K562 (cell line): ENCODE results near the gene TMEM203. TPM values are rescaled to one million over a fixed set of nuclear protein-coding genes. Genes with fewer than 3 reads are reported as not detected.

ENCODE experiments used
- CAMTA2 ChIP-seq: fragments of 250-450 bp; sonication (Bioruptor Pico); conservative IDR thresholded peaks from 2 replicates; pipeline ENCODE4 v1.5.1; 2022
- CBFB ChIP-seq: sonication (generic); formaldehyde crosslinking; IDR thresholded peaks from 2 replicates; pipeline ENCODE4 v1.4.0; 2020; ENCODE audit warnings: mild to moderate bottlenecking, missing genetic modification reagents
- CCNT2 ChIP-seq: IDR thresholded peaks from 2 replicates; pipeline ENCODE4 v1.6.1; 2011; ENCODE audit warnings: borderline replicate concordance, low read depth, mild to moderate bottlenecking, moderate library complexity, mixed read lengths, low read length; ENCODE audit not compliant: insufficient read length; ENCODE audit errors: extremely low read depth
- ESRRA ChIP-seq: fragments of 450-650 bp; IDR thresholded peaks from 2 replicates; pipeline ENCODE4 v1.6.1; 2014; ENCODE audit warnings: low read depth, mild to moderate bottlenecking, moderate library complexity, borderline replicate concordance
- GTF2E2 ChIP-seq: fragments of 200-800 bp; sonication (Bioruptor generic); IDR thresholded peaks from 2 replicates; pipeline ENCODE4 v1.6.1; 2016; ENCODE audit warnings: missing genetic modification characterization, missing compliant biosample characterization
- HDAC2 ChIP-seq: fragments of 450-650 bp; IDR thresholded peaks from 2 replicates; pipeline ENCODE4 v1.6.1; 2016; ENCODE audit warnings: mild to moderate bottlenecking
- HDGF ChIP-seq: fragments of 450-650 bp; IDR thresholded peaks from 2 replicates; pipeline ENCODE4 v1.6.1; 2016
- JUND ChIP-seq, 2 experiments: IDR thresholded peaks; 2 replicates in 1 of 2; 3 replicates in 1 of 2; pipeline ENCODE4 v1.6.1; 2011; ENCODE audit warnings: borderline replicate concordance in 2 of 2, low read depth in 2 of 2, low read length in 2 of 2, improper control_type of control experiment in 1 of 2, missing biosample characterization in 1 of 2, missing genetic modification characterization in 1 of 2, missing genetic modification reagents in 1 of 2
- MYBL2 ChIP-seq, 2 experiments: fragments of 450-650 bp in 1 of 2; sonication (generic) in 1 of 2; formaldehyde crosslinking in 1 of 2; IDR thresholded peaks; 2 replicates each; pipeline versions ENCODE4 v1.6.1 to v1.8.1; 2017 to 2022; ENCODE audit warnings: borderline replicate concordance in 1 of 2, inconsistent platforms in 1 of 2, low read depth in 1 of 2, mild to moderate bottlenecking in 1 of 2, missing genetic modification reagents in 1 of 2, moderate library complexity in 1 of 2
- POU5F1 ChIP-seq: fragments of 150-350 bp; IDR thresholded peaks from 2 replicates; pipeline ENCODE4 v1.6.1; 2014; ENCODE audit warnings: borderline replicate concordance, low read length, low read depth, mild to moderate bottlenecking; ENCODE audit not compliant: partially characterized antibody
- SMAD4 ChIP-seq: fragments of 250-450 bp; sonication (Bioruptor Pico); conservative IDR thresholded peaks from 2 replicates; pipeline ENCODE4 v1.8.0; 2021; ENCODE audit warnings: inconsistent platforms, mild to moderate bottlenecking, moderate library complexity
- WHSC1 ChIP-seq: IDR thresholded peaks from one replicate; pipeline ENCODE4 v1.6.1; 2012; ENCODE audit warnings: low read length, control low read depth, inconsistent platforms
- ZNF23 ChIP-seq: fragments of 250-450 bp; sonication (Bioruptor Pico); IDR thresholded peaks from 2 replicates; pipeline ENCODE4 v1.4.0; 2020; ENCODE audit warnings: mild to moderate bottlenecking
- ZNF41 ChIP-seq: fragments of 250-450 bp; sonication (Bioruptor Pico); conservative IDR thresholded peaks from 2 replicates; pipeline ENCODE4 v1.4.0; 2020; ENCODE audit warnings: mild to moderate bottlenecking
- ZNF76 ChIP-seq: fragments of 250-450 bp; sonication (Bioruptor Pico); IDR thresholded peaks from 2 replicates; pipeline ENCODE4 v1.4.0; 2020; ENCODE audit warnings: mild to moderate bottlenecking, moderate library complexity, borderline replicate concordance
- ZNF77 ChIP-seq: fragments of 250-450 bp; sonication (Bioruptor Pico); IDR thresholded peaks from 2 replicates; pipeline ENCODE4 v1.5.0; 2020
- polyA plus RNA-seq, 8 experiments: library from polyadenylated mRNA; depleted of rRNA in 4 of 8; stranded (reverse) in 5 of 8; unstranded in 3 of 8; fragments of >200 nt; fragmentation: Nextera tagmentation in 2 of 8; fragmentation: Illumina TruSeq in 1 of 8; extraction: Ambion mirVana in 2 of 8; extraction: Trizol in 1 of 8; gene quantifications; 2 replicates each; pipeline versions ENCODE4 v1.2.1 to v1.2.3, GENCODE V29; 2011 to 2014; ENCODE audit warnings: inconsistent platforms in 1 of 8, missing spikeins in 1 of 8
- total RNA-seq, 7 experiments: library from RNA; depleted of rRNA in 6 of 7; stranded (reverse); fragments of >200 nt in 6 of 7; fragmentation: Illumina TruSeq in 2 of 7; extraction: Trizol in 2 of 7; gene quantifications; 2 replicates each; pipeline versions ENCODE4 v1.2.1 to v1.2.3, GENCODE V29; 2011 to 2021; ENCODE audit warnings: low replicate concordance in 1 of 7
- TF ChIP-seq, protein P1 (sequence below): sonication (generic); formaldehyde crosslinking; IDR thresholded peaks from 2 replicates; pipeline ENCODE4 v1.8.0; 2022; ENCODE audit warnings: mild to moderate bottlenecking, missing genetic modification reagents
- TF ChIP-seq, protein P2 (sequence below): fragments of 250-450 bp; sonication (Bioruptor Pico); IDR thresholded peaks from 2 replicates; pipeline ENCODE4 v1.4.0; 2020; ENCODE audit warnings: mild to moderate bottlenecking, moderate library complexity

The TMEM203 gene
- total and polyA plus RNA-seq, 9 of the 15 experiments (the other 6 are each of a cell fraction or from before 2014, with no cell fraction given), result 8.8 to 59.5 (median 37.6) TPM

DNA sequence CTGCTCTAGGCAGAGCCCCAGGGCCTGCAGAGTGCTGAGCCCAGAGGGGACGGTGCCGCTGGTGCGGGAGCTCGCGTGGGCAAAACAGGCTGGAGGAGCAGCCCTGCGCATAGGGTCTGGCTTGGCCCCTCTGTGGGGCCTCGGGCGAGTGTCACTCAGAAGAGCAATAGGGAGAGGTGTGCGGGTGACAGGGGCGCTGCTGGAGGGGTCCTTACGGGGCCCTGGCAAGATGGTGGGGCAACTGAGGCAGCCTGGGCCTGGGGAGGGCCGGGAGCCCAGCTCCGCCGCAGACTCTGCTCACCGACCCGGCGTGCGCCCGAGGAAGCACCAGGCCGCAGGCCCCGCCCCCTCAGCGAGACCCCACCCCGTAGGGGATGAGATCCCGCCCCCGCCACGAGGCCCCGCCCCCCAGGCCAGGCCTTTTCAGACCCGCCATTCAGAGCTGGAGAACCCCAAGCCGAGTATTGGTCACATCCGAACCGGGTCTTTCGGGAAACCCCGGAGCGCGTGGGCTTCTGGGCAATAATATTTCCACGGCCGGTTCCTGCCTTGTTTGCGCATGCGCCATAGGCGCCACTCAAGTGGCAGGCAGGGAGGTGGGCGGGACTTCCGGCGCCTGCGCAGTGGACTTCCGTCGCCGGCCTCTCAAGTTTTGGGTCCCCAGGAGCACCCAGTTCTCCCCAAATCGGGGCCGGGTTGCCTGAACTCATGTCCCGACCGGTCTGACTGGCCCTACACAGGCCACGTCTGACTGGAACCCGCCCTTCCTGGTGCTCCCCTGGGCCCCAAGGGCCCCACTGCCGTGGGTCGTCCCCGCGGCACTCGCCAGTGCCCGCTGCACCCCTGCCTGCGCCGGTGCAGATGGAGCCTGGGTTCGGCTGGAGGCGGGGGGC lies 17.9 kb upstream of the TMEM203 start (continued):
- TF ChIP-seq, protein P1, sequence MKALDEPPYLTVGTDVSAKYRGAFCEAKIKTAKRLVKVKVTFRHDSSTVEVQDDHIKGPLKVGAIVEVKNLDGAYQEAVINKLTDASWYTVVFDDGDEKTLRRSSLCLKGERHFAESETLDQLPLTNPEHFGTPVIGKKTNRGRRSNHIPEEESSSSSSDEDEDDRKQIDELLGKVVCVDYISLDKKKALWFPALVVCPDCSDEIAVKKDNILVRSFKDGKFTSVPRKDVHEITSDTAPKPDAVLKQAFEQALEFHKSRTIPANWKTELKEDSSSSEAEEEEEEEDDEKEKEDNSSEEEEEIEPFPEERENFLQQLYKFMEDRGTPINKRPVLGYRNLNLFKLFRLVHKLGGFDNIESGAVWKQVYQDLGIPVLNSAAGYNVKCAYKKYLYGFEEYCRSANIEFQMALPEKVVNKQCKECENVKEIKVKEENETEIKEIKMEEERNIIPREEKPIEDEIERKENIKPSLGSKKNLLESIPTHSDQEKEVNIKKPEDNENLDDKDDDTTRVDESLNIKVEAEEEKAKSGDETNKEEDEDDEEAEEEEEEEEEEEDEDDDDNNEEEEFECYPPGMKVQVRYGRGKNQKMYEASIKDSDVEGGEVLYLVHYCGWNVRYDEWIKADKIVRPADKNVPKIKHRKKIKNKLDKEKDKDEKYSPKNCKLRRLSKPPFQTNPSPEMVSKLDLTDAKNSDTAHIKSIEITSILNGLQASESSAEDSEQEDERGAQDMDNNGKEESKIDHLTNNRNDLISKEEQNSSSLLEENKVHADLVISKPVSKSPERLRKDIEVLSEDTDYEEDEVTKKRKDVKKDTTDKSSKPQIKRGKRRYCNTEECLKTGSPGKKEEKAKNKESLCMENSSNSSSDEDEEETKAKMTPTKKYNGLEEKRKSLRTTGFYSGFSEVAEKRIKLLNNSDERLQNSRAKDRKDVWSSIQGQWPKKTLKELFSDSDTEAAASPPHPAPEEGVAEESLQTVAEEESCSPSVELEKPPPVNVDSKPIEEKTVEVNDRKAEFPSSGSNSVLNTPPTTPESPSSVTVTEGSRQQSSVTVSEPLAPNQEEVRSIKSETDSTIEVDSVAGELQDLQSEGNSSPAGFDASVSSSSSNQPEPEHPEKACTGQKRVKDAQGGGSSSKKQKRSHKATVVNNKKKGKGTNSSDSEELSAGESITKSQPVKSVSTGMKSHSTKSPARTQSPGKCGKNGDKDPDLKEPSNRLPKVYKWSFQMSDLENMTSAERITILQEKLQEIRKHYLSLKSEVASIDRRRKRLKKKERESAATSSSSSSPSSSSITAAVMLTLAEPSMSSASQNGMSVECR (CRISPR knock-in tag), result no peak
- TF ChIP-seq ESRRA (no peak; the same call in 1 of the 2 replicates), ZNF77 (no peak), ZNF23 (CRISPR knock-in tag) (no peak), GTF2E2 (tag) (peak; percentile 75; the same call in 1 of the 2 replicates), JUND (IDR thresholded peaks at IDR 0.05; ENCODE audit: borderline replicate concordance, low read depth, low read length) (peak; percentile 45; the same call in 1 of the 2 replicates), JUND (tag; IDR thresholded peaks at IDR 0.05; ENCODE audit: borderline replicate concordance, low read depth, low read length) (no peak; the same call in 2 of the 3 replicates), CCNT2 (no peak), POU5F1 (no peak), CBFB (CRISPR knock-in tag) (no peak), ZNF76 (no peak), HDGF (0 out of 2 replicates have a peak, but pooled peaks have one; percentile 56), MYBL2 (IDR thresholded peaks at IDR 0.05; ENCODE audit: low read depth) (no peak), MYBL2 (CRISPR knock-in tag; IDR thresholded peaks at IDR 0.05; ENCODE audit: borderline replicate concordance) (no peak), ZNF41 (CRISPR knock-in tag) (no peak), WHSC1 (no peak), CAMTA2 (CRISPR knock-in tag) (no peak), SMAD4 (CRISPR knock-in tag) (no peak; the same call in 1 of the 2 replicates), HDAC2 (peak; percentile 28; the same call in 1 of the 2 replicates)
- TF ChIP-seq, protein P2, sequence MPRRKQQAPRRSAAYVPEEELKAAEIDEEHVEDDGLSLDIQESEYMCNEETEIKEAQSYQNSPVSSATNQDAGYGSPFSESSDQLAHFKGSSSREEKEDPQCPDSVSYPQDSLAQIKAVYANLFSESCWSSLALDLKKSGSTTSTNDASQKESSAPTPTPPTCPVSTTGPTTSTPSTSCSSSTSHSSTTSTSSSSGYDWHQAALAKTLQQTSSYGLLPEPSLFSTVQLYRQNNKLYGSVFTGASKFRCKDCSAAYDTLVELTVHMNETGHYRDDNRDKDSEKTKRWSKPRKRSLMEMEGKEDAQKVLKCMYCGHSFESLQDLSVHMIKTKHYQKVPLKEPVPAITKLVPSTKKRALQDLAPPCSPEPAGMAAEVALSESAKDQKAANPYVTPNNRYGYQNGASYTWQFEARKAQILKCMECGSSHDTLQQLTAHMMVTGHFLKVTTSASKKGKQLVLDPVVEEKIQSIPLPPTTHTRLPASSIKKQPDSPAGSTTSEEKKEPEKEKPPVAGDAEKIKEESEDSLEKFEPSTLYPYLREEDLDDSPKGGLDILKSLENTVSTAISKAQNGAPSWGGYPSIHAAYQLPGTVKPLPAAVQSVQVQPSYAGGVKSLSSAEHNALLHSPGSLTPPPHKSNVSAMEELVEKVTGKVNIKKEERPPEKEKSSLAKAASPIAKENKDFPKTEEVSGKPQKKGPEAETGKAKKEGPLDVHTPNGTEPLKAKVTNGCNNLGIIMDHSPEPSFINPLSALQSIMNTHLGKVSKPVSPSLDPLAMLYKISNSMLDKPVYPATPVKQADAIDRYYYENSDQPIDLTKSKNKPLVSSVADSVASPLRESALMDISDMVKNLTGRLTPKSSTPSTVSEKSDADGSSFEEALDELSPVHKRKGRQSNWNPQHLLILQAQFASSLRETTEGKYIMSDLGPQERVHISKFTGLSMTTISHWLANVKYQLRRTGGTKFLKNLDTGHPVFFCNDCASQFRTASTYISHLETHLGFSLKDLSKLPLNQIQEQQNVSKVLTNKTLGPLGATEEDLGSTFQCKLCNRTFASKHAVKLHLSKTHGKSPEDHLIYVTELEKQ (CRISPR knock-in tag), result no peak
